ENCODE measurements around the gene CASQ1. TPM values are rescaled to one million over a fixed set of nuclear protein-coding genes. Genes with fewer than 3 reads are reported as not detected.

CASQ1 gene
- total and polyA plus RNA-seq, 9 of the 15 experiments (the other 6 are each of a cell fraction or from before 2014, with no cell fraction given): not detected

GRCh38 chr1:160206421-160207117 is 16.2 kb downstream of the CASQ1 start (continued):
- no peak for TF ChIP-seq SAP30 (IDR thresholded peaks at IDR 0.05; ENCODE audit: borderline replicate concordance, insufficient read depth, low read depth, low read length, poor library complexity, severe bottlenecking)
- TF ChIP-seq THRAP3 (IDR thresholded peaks at IDR 0.05; ENCODE audit: borderline replicate concordance): 0 out of 2 replicates have a peak, but pooled peaks have one; percentile 21
- no peak for TF ChIP-seq ZNF551 (CRISPR knock-in tag; IDR thresholded peaks at IDR 0.05)
- TF ChIP-seq GTF2E2 (tag; IDR thresholded peaks at IDR 0.05): no peak
- no peak for TF ChIP-seq CEBPG (CRISPR knock-in tag; IDR thresholded peaks at IDR 0.05)
- TF ChIP-seq CEBPG (tag; conservative IDR thresholded peaks at IDR 0.05 in 1 of 2, IDR thresholded peaks at IDR 0.05 in 1 of 2): no peak
- peak; percentile 23; the same call in 1 of the 2 replicates for TF ChIP-seq ARID1B (IDR thresholded peaks at IDR 0.05)
- TF ChIP-seq NFRKB (IDR thresholded peaks at IDR 0.05; ENCODE audit: low read depth): 0 out of 2 replicates have a peak, but pooled peaks have one; percentile 19
- TF ChIP-seq MLX (CRISPR knock-in tag; conservative IDR thresholded peaks at IDR 0.05): no peak

All from K562 (cell line).